A673 (cell line): Measurements from ENCODE around the gene MISP3. TPM values are rescaled to one million over a fixed set of nuclear protein-coding genes. Genes with fewer than 3 reads are reported as not detected.
A peak's percentile ranks its signal among the peaks of the same experiment; 100 is the strongest.

Experiments
- BruUV-seq: library from RNA; stranded (reverse); fragments of 400-500 nt; replicated peaks from 2 replicates; lab custom pipeline; 2021; lab: Mats Ljungman, UMichigan
- CTCF ChIA-PET: fragments of 300-600 bp; sonication (Branson Sonifier 250); formaldehyde crosslinking; loops from one replicate; lab custom pipeline; 2022; ENCODE audit warnings: antibody characterized with exemption; lab: Charles Lee
- POLR2A ChIA-PET: fragments of 300-600 bp; sonication (Branson Sonifier 250); formaldehyde crosslinking; loops from one replicate; lab custom pipeline; 2022; ENCODE audit warnings: antibody characterized with exemption; ENCODE audit not compliant: low non-redundant PET; lab: Charles Lee
- DNase-seq: peaks from one replicate; pipeline ENCODE4 v3.0.0-alpha.2; 2015; ENCODE audit warnings: low spot score
- H3K27ac ChIP-seq: fragments of 200-600 bp; sonication (generic); 2 replicates; pipeline ENCODE4 v1.5.1; 2016; ENCODE audit warnings: mixed run types, low read depth, mild to moderate bottlenecking, mixed read lengths, antibody characterized with exemption, low read length; ENCODE audit not compliant: poor library complexity, severe bottlenecking
- H3K27me3 ChIP-seq: fragments of 200-600 bp; sonication (generic); replicated peaks from 2 replicates; pipeline ENCODE4 v1.6.1; 2017; ENCODE audit warnings: mixed run types, low read depth, mild to moderate bottlenecking, mixed read lengths, antibody characterized with exemption, low read length; ENCODE audit not compliant: insufficient read depth, poor library complexity
- H3K36me3 ChIP-seq: fragments of 200-600 bp; sonication (generic); 2 replicates; pipeline ENCODE4 v1.6.1; 2016; ENCODE audit warnings: mixed run types, mild to moderate bottlenecking, mixed read lengths, antibody characterized with exemption, low read length; ENCODE audit not compliant: insufficient read depth, poor library complexity, severe bottlenecking
- H3K4me1 ChIP-seq: fragments of 200-600 bp; sonication (generic); 2 replicates; pipeline ENCODE4 v1.6.1; 2017; ENCODE audit warnings: mixed run types, mild to moderate bottlenecking, mixed read lengths, antibody characterized with exemption, low read length; ENCODE audit not compliant: insufficient read depth, poor library complexity, severe bottlenecking
- H3K4me3 ChIP-seq: fragments of 200-600 bp; sonication (generic); 2 replicates; pipeline ENCODE4 v1.5.1; 2016; ENCODE audit warnings: low read depth, mixed run types, mild to moderate bottlenecking, mixed read lengths, low read length; ENCODE audit not compliant: poor library complexity, severe bottlenecking
- H3K9me3 ChIP-seq: fragments of 200-600 bp; sonication (generic); 2 replicates; pipeline ENCODE4 v1.6.1; 2016; ENCODE audit warnings: mixed run types, low read depth, mild to moderate bottlenecking, mixed read lengths, antibody characterized with exemption, low read length; ENCODE audit not compliant: poor library complexity, severe bottlenecking
- CTCF ChIP-seq: fragments of 300-800, 200-600 bp; sonication (generic); conservative IDR thresholded peaks from 2 replicates; pipeline ENCODE4 v1.5.1; 2017; ENCODE audit warnings: low read depth, mild to moderate bottlenecking, antibody characterized with exemption, low read length, moderate library complexity, mixed read lengths
- EZH2 ChIP-seq: fragments of 200-600 bp; sonication (generic); IDR thresholded peaks from 2 replicates; pipeline ENCODE4 v1.6.1; 2017; ENCODE audit warnings: borderline replicate concordance, low read depth, mild to moderate bottlenecking, mixed read lengths, antibody characterized with exemption, low read length; ENCODE audit not compliant: poor library complexity, severe bottlenecking
- intact Hi-C: fragments of 100-400 bp; cut with micrococcal nuclease; formaldehyde crosslinking; loops from one replicate; pipeline ENCODE4 v1.10.0; 2022; ENCODE audit not compliant: unreplicated experiment
- total RNA-seq: library from RNA; stranded (reverse); gene quantifications from 2 replicates; pipeline ENCODE4 v1.2.3, GENCODE V29; 2021

Gene MISP3
- total RNA-seq, 1 experiment from 2014 or later, result 0.26 TPM

GRCh38 chr19:14081797-14082674, 9.4 kb downstream of the MISP3 start:
- Histone ChIP-seq H3K4me1 (peaks cover 3% of the 10 kb centered on the region), H3K9me3 (no peaks in the 10 kb centered on the region), H3K27ac (peak overlapping the region; percentile 53), H3K36me3 (no peaks in the 10 kb centered on the region), H3K27me3 (no peaks in the 10 kb centered on the region), H3K4me3 (peak overlapping the region; percentile 73)
- TF ChIP-seq CTCF, result no peak
- no peak for TF ChIP-seq EZH2
- ChIA-PET CTCF (interaction anchor here (0.7 kb wide), 1 partner anchor 1064 kb away, joined by 6 read pairs; no protein-coding TSS in a partner anchor), POLR2A (interaction anchor here (0.5 kb wide), 1 partner anchor 238 kb away, joined by 7 read pairs; no protein-coding TSS in a partner anchor)
- no TSS peak for BruUV-seq
- DNase-seq, result no peak
- intact Hi-C loops, result no loop called here

GRCh38 chr19:14082675-14082960, 10.0 kb downstream of the MISP3 start:
- CTCF ChIA-PET, result interaction anchor here (0.7 kb wide), 1 partner anchor 1065 kb away, joined by 6 read pairs; no protein-coding TSS in a partner anchor
- DNase-seq, result no peak
- no peaks in the 10 kb centered on the region for H3K27me3 ChIP-seq
- H3K4me3 ChIP-seq, result no peak overlapping the region
- H3K36me3 ChIP-seq, result no peaks in the 10 kb centered on the region
- H3K9me3 ChIP-seq, result no peaks in the 10 kb centered on the region
- BruUV-seq, result no TSS peak
- no peak for TF ChIP-seq CTCF
- intact Hi-C loops, result no loop called here
- H3K27ac ChIP-seq, result no peak overlapping the region
- peaks cover 3% of the 10 kb centered on the region for H3K4me1 ChIP-seq
- POLR2A ChIA-PET, result no interaction called here

- DNase-seq, result no peak
- intact Hi-C loops, result no loop called here
- no peak within 1 kb of the TSS for H3K27ac ChIP-seq
- H3K36me3 ChIP-seq, result peaks cover 12% of the 10 kb centered on the region
- POLR2A ChIA-PET, result no interaction called here
- TF ChIP-seq CTCF (no peak), EZH2 (no peak)
- CTCF ChIA-PET, result no interaction called here
- no peaks in the 10 kb centered on the region for H3K9me3 ChIP-seq
- H3K4me1 ChIP-seq, result no peaks in the 10 kb centered on the region
- no peaks in the 10 kb centered on the region for H3K27me3 ChIP-seq
- no TSS peak for BruUV-seq
- no peak within 1 kb of the TSS for H3K4me3 ChIP-seq
These were observed 12.9 kb downstream of the MISP3 start, which contains the start of gene C19orf67 for GRCh38 chr19:14085309-14085995. TSS of gene C19orf67 (minus strand) at chr19:14085783. CDS start at chr19:14085627, 156 bp downstream.
